NCI-H2171 (cell line): ENCODE measurements around the gene CCNK.

Source experiments
- DNase-seq: peaks from one replicate; lab custom pipeline; 2025; lab: John Stamatoyannopoulos, UW

The CCNK gene

GRCh38 chr14:99507860-99508640, 26.8 kb downstream of the CCNK start:
- DNase-seq, result no peak

DNA sequence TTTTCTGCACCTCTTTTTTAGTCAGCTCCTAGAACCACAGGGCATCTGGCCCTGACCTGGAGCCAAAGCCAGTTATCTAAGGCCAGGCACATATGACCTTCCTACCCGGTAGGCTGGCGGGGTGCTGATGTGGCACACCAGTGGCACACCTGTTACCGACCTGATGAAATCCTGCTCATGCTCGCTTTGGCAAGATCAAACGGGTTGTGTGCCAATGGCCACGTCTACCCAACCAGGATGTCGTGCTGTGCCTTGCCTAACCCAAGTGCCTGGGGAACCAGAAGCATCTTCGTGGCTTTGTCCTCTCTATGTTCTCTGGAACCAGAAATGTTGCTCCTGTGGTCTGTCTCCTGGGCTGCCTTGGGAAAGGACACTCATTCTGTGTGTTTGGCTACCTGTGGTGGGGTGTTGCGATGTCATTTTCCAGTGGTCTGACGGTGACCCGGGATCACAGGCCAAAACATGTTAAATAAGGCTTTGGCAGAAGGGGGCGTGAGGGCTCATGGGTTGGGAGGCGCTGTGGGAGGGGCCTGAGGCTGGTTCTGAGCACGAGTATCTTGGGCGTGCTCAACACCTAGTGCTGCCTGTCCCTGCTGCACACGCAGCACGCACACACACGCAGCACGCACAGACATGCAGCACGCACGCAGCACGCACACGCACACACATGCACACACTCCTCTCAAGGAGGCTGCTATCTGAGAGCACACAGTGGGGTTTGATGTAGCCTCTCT, 27.9 kb downstream of the CCNK start:
- no peak for DNase-seq

DNA sequence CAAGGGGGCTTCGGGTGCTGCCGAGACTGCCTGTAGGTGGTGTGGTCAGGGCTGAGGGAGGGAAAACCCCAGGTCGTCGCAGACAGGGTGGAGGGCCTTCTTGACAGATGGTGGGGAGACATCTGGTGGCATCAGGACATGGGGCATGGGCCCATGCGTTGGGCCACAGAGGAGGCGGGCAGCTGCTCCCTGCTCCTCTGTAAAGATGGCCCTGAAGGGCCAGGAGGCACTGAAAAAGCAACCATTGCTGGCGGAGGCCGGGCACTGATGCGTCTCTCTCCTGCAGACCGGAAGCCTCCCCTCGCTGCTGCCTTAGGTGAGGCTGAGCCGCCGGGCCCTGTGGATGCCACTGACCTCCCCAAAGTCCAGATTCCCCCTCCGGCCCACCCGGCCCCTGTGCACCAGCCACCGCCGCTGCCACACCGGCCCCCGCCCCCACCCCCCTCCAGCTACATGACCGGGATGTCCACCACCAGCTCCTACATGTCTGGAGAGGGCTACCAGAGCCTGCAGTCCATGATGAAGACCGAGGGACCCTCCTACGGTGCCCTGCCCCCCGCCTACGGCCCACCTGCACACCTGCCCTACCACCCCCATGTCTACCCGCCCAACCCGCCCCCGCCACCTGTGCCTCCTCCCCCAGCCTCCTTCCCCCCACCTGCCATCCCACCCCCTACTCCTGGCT, 28.8 kb downstream of the CCNK start:
- DNase-seq, result no peak

GRCh38 chr14:99510556-99511139, 29.4 kb downstream of the CCNK start:
- DNase-seq, result no peak

DNA sequence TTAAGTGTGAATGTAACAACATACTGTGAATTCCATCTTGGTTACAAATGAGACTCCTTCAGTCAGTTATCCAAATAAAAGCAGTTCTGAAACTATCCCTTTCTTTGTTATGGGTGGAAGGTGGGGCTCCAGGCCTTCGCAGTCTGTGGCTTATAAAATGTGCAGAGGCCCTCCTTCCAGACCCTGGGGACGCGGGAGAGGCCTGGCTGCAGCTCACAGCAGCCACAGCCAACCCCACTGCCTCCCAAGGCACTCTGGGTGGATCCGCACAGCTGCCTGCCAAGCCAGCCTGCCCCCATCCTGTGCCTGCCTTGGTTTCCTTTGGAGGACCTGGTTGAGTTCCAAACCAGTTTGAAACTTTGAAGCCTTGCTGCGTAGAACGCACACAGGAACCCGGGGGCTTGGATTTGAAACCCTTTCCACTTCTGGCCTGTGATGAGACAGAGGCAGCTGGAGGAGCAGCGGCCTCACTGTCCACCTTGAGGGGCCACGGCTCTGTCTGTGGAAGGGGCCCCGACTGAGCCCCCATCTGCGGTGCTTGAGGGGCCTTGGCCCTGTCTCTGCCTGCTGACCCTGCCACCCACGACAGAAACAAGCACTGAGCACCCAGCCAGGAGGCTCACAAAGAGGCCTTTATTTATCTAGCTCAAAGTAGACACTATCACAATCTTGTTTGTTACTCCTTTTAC, 30.4 kb downstream of the CCNK start:
- DNase-seq, result no peak

DNA sequence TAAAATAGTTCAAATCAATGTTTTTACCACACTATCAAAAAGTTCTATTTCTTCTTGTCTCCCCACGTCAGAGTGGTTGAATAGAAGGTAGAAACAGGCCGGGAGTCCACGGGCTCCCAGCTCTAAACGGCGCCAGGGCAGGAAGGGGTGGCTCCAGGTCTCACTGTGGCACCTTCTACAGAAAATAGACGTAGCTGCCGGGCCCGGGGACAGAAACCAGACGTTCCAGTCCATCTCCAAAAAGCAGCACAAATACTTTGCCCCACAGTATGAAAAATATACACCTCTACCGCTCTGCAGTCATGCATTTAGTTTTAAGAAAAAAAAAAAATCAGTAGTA, 30.9 kb downstream of the CCNK start:
- DNase-seq, result no peak

DNA sequence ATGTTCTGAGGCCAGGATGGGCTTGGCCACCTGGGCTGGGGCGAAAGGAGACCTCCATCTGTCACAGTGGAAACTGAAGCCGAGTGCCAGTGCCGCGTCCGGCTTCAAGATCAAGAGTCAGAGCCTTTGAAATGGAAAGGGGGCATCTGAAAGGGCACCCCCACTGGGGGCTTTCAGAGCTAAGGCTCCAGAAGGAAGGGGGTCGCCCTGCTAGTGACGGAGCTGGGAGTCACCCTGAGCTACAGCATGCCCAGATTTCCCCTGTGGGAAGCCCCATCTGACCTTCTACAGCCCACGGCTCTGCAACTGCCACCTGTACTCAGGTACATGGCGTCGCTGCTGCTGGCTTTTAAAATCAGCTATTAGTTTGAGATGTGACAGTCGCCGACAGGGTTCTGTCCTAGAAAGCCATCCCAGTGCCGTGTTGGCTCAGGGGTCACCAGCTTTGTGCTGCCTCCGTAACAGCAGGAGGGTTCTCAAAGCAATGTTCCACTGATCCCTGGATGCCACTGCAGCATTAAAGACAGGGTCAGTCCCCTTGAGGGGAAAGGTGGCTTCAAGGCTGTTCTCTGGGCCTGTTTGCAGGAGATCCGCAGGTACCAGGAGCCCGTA, 31.5 kb downstream of the CCNK start:
- DNase-seq, result no peak

DNA sequence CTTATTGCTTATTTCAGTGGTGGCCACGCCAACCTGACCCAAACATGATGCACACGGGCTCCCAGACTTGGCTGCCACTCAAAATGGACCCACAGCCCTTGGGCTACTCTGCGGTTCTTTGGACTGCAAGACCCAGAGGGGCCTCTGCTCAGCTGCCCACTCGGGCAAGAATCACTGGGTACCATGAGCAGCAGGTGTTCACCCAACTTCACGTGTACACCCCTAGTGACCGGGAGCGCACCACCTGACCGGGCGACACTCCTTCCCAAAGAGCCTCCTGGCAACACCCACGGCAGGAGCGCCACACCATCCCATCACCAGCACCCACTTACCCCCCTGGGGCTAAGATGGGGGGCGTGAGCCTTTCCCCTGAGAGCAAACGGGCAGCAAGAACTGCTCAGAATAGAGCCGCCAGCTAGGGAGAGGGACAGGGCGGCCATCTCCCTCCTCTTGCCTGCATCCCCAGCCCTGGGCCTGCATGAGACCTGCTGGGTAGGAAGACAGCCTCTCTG, 32.0 kb downstream of the CCNK start:
- no peak for DNase-seq

GRCh38 chr14:99513946-99514551, 32.8 kb downstream of the CCNK start:
- DNase-seq, result no peak

DNA sequence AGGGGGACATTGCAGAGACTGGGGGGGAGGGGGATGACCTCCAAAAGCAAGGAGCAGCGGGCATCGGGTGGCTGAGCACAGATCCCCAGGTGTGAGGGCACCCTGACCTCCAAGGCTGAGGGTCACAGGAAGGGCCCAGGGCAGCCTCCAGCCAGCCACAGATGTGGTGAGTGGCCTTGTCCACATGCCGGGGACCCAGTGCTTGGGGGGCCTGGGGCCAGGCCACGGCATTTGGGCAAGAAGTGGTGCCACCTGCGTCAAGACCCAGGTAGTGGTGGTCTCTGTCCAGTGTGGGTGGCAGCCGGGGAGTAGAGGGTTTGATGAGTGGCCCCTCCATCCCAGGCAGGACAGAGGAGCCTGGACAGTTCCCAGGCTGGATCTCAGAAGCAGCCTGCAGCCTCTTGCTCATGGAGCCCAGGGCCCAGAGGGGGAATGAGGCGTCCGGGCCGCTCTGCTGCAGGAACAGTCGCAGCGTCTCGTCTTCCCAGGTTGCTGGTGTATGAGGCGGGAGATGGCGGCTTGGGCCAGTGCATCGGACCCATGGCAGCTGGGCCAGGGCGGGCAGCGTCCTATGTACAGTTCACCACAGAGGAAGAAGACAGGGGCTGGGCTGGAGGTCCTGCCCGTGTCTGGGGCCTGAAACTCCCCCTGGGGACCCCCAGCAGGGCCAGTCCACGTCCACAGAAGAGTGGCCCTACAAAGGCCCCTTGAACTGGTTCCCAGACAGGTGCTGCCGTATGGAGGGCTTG, 33.5 kb downstream of the CCNK start:
- DNase-seq, result no peak

DNA sequence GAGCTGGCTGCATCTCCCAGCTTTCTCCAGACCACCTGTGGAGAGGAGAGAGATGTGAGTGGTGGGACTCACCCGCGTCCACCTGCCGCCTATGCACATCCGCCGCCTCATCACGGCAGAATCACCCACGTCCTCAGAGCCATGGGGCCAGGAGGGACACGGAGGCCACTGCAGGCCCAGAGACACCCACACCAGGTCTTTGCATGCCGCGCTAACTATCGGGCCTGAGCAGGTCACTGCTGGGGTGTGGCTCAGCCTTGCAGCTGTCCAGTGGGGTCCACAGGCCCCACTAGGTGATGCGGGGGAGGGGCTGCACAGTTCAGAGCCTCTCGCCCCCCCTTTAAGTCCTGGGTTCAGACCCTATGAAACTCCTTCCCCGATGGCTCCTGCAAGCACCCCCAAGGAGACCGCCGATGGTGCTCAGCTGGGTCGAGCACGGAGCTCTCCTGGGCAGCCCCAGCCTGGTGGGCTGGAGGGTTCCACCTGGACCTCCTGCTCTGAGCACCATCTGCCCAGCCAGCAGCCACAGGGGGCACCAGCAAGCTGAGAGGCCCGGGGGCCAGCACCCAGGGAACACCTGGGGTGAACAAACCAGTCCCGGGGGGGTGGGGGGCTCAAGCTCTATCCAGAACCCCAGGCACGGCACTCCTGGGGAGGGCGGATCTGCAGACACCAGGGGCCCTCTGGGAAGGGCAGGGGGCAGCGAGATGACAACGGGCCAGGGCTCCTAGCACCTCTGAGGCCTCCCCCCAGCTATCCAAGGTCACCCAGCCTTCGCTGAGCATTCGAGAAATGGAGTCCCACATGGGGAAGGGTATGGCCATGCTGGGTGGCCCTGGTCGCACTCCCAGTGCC, 34.3 kb downstream of the CCNK start:
- DNase-seq, result no peak

DNA sequence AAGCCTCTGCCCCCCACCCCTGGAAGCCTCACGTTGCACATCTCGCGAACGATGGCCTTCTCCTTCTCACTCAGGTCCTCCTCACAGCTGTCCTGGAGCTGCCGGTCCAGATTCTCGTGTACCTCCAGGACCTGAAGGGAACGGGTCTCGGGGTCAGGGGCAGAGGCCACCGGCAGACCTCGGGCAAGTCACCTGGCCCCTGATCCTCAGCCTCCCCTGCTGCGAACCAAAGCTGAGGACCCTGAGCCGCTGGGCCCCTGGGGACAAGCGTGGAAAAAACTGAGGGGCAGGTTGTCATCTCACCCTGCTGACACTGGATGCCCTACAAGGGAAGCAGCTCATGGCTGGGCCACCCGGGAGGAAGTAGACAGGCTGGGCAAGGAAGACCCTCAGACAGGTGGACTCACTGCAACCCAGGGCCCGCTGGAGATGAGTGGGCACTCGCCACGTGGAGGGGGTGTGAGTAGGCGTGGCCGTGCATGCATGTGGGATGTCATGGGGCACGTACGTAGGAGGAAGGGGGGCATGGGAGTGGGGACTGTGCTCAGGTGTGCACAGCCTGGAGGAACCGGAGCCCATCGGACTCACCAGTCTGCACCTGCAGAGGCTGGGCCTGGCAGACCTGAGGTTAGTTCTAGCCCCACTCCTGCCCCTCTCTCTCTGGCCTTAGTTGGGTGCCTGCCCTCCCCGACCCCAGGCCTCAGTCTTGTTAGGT, 35.1 kb downstream of the CCNK start:
- DNase-seq, result no peak

DNA sequence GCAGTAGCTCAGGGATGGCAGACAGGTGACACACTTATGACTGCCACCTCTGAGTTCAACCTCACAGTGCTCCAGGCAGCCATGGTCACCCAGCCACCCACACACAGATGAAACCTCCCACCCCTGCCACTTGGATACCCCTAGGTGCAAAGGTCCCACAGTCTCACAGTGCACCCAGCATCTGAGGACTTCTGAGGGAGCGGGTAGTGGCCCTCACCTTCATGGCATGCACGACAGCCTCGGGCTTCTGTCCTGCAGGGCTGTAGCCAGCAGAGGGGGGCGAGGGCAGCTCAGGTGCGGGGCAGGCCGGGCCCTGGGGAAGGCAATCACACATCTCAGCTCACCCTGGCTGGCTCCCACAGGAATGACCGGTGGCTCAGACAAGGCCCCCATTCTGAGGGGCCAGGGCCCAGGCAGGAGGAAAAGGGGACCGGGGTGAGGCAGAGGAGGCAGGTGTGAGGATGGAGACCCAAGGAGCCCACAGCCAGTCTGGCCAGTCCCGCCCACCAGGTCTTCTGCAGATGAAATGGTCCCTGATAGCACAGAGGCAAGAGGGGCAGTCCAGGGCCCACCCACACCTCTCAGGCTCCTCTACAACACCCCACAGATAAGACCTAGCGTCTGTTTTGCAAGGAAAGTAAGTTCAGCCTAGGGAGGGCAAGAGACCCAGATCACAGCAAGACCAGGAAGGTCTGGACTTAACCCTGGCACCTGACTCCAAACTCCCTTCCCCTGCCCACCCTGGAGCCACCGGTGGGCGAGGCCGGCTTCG, 35.8 kb downstream of the CCNK start:
- no peak for DNase-seq

- DNase-seq, result no peak
Observed at GRCh38 chr14:99517643-99518381, 36.6 kb downstream of the CCNK start.

DNA sequence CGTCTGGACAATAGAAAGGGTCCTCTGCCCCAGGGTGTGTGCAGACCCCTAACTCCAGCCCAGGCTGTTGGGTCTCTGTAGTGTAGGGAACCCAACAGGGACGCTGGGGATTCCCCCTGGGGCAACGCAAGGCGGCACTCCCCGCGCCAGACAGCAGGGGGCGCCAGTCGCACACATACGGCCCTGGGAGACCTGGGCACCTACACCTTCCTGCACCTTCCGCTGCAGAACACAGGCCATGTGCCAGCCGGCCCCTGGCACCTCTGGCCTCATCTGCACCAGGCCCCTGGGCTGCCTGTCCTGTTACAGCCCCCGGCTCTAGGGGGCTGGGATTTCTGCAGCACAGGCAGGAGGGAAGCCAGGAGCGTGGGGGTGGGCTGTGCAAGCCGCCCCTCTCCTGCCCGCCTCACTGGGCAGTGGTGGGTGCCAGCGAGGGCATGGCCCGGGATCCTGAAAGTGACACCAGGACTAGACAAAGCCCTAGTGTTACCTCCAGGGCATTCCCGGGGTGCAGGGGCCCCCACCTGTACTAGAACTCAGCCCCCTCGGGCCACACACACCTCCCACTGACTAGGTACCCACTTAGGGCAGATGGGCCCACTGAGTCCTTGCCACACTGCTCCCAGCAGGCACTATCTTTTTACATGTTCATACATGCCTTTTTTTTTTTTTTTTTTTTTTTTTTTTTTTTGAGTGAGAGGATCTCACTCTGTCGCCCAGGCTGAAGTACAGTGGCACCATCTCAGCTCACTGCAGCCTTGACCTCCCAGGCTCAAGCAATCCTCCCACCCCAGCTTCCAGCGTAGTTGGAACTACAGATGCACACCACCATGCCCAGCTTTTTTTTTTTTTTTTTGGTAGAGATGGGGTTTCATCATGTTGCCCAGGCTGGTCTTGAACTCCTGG, 37.5 kb downstream of the CCNK start:
- DNase-seq, result peak; percentile 40

- no peak for DNase-seq
Observed at GRCh38 chr14:99519347-99519881, 38.2 kb downstream of the CCNK start.
